ENCODE measurements around the gene RNF10.
A peak's percentile ranks its signal among the peaks of the same experiment; 100 is the strongest.

RNF10 gene

GRCh38 chr12:120583478-120584030 is 49.4 kb downstream of the RNF10 start:
- H3K4me3 ChIP-seq (ENCODE audit: low read depth, low read length) = no peak overlapping the region
- in situ Hi-C loops (cut with HindIII; ENCODE audit: low sequenced_read_pairs) = loop anchor here (25.0 kb wide), 1 partner anchor 129 kb away; the partner anchor contains the start of gene UNC119B
- peak; percentile 28 for DNase-seq (ENCODE audit: low read depth)
- TF ChIP-seq CTCF (IDR thresholded peaks at IDR 0.05; ENCODE audit: low read depth, low read length, missing control alignments) = peak; percentile 93

GRCh38 chr12:120584343-120585149 is 50.4 kb downstream of the RNF10 start:
- DNase-seq (ENCODE audit: low read depth) = no peak
- in situ Hi-C loops (cut with HindIII; ENCODE audit: low sequenced_read_pairs) = loop anchor here (25.0 kb wide), 1 partner anchor 128 kb away; the partner anchor contains the start of gene UNC119B
- peak overlapping the region; percentile 32 for H3K4me3 ChIP-seq (ENCODE audit: low read depth, low read length)
- peak; percentile 13 for TF ChIP-seq CTCF (IDR thresholded peaks at IDR 0.05; ENCODE audit: low read depth, low read length, missing control alignments)

DNA sequence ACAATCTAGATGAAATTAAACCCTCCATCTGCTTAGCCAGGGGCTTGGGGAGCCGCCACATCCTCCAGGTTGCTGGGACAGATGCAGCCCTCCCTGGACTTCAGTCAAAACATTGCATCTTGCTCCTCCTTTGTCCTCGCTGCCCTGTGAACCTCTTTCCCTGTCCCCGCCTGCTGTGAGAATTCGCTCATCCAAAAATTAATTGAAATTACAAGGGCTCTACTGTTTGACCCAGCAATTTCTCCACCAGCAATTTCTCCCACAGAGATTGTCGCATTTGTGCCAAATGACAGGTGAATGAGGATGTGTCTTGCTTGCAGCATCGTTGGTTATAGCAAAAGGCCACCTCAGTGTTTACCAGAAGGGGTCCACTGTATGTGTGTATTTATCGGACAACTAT is 52.0 kb downstream of the RNF10 start:
- DNase-seq (ENCODE audit: low read depth) = no peak
- TF ChIP-seq CTCF (IDR thresholded peaks at IDR 0.05; ENCODE audit: low read depth, low read length, missing control alignments) = no peak
- H3K4me3 ChIP-seq (ENCODE audit: low read depth, low read length) = no peak overlapping the region
- in situ Hi-C loops (cut with HindIII; ENCODE audit: low sequenced_read_pairs) = loop anchor here (25.0 kb wide), 1 partner anchor 126 kb away; the partner anchor contains the start of gene UNC119B

DNA sequence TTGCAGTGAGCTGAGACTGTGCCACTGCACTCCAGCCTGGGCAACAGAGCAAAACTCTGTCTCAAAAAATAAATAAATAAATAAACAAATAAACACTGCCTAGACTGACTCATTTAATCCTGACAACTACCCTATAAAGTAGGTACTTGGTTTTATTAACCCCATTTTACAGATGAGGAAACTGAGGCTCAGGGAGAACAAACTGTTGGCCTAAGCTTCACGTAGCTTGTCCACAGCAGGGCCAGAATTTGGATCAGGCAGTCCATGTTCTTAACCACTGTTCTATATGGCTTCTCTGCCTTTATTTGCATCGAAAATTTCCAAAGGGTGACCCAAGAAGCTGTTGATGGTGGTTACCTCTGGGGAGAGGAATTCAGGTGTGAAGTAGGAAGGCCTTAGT is 52.7 kb downstream of the RNF10 start:
- in situ Hi-C loops (cut with HindIII; ENCODE audit: low sequenced_read_pairs) = loop anchor here (25.0 kb wide), 1 partner anchor 125 kb away; the partner anchor contains the start of gene UNC119B
- no peak overlapping the region for H3K4me3 ChIP-seq (ENCODE audit: low read depth, low read length)
- DNase-seq (ENCODE audit: low read depth) = no peak
- TF ChIP-seq CTCF (IDR thresholded peaks at IDR 0.05; ENCODE audit: low read depth, low read length, missing control alignments) = no peak

DNA sequence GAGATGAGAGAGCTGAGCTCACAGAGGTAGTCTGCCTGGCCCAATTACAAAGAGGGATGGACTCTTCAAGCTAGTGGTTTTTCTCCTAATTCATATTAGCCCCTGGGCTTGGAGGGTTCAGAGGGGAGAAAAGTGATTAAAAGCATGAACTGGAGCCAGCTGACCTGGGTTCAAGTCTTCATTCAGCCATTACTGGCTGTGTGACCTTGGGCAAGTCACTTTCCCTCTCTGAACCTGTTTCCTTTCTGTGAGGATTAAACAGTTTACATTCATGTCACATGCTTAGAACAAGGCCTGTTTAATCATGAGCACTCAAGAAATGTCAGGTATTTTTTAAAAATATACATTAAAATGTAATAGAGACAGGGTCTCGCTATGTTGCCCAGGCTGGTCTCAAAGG is 54.2 kb downstream of the RNF10 start:
- no peak overlapping the region for H3K4me3 ChIP-seq (ENCODE audit: low read depth, low read length)
- in situ Hi-C loops (cut with HindIII; ENCODE audit: low sequenced_read_pairs) = loop anchor here (25.0 kb wide), 1 partner anchor 124 kb away; the partner anchor contains the start of gene UNC119B
- no peak for DNase-seq (ENCODE audit: low read depth)
- TF ChIP-seq CTCF (IDR thresholded peaks at IDR 0.05; ENCODE audit: low read depth, low read length, missing control alignments) = no peak

GRCh38 chr12:120588948-120589930 is 55.1 kb downstream of the RNF10 start:
- H3K4me3 ChIP-seq (ENCODE audit: low read depth, low read length) = no peak overlapping the region
- in situ Hi-C loops (cut with HindIII; ENCODE audit: low sequenced_read_pairs) = loop anchor here (25.0 kb wide), 1 partner anchor 123 kb away; the partner anchor contains the start of gene UNC119B
- no peak for TF ChIP-seq CTCF (IDR thresholded peaks at IDR 0.05; ENCODE audit: low read depth, low read length, missing control alignments)
- no peak for DNase-seq (ENCODE audit: low read depth)

All from astrocyte of the cerebellum (primary cell).